GM23248 (cell line): Measurements from ENCODE around the gene MECR.

Source experiments
- EZH2 ChIP-seq: fragments of 200-600 bp; sonication (generic); IDR thresholded peaks from 2 replicates; pipeline ENCODE4 v1.6.1; 2018; ENCODE audit warnings: antibody characterized with exemption, mild to moderate bottlenecking; ENCODE audit not compliant: insufficient read depth, poor library complexity, severe bottlenecking
- EZH2phosphoT487 ChIP-seq: fragments of 200-600 bp; sonication (generic); IDR thresholded peaks from 2 replicates; pipeline ENCODE4 v1.6.1; 2018; ENCODE audit warnings: antibody characterized with exemption, moderate library complexity, mild to moderate bottlenecking, low read depth; ENCODE audit not compliant: insufficient read depth

DNA sequence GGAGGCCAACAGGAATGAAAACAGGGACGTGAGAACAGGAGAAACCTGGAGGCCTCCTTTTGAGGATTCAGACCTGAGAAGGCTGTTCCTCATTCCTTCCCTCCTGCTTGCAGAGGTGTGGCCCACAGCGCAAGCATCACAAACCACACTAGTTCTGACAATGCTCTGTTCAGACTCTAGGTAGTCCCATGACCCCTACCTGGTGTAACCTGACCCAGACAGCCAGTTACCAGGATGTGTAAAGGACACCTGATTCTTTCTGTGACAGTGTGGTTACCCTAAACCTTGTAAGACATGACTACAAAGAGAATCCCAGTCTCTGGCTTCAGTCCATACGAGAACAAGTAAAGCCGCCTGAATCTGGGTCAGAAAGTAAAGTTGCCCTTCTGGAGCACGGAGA lies 3.2 kb downstream of the MECR start:
- TF ChIP-seq EZH2 (no peak), EZH2phosphoT487 (no peak)
